Measurements from ENCODE around the gene RBM33. TPM values are rescaled to one million over a fixed set of nuclear protein-coding genes. Genes with fewer than 3 reads are reported as not detected.

The RBM33 gene
- total and polyA plus RNA-seq, 2 of the 13 experiments (the other 11 are each of a cell fraction or from before 2014, with no cell fraction given) = 12.4 to 28.9 TPM

GRCh38 chr7:155809947-155810769, 165.7 kb downstream of the RBM33 start (continued):
- TF ChIP-seq ZBTB39 (CRISPR knock-in tag; IDR thresholded peaks at IDR 0.05) = no peak
- peak; percentile 40; the same call in 1 of the 2 replicates for TF ChIP-seq MTA1 (CRISPR knock-in tag; IDR thresholded peaks at IDR 0.05; ENCODE audit: borderline replicate concordance)
- TF ChIP-seq ARHGAP35 (CRISPR knock-in tag; IDR thresholded peaks at IDR 0.05; ENCODE audit: borderline replicate concordance) = no peak
- TF ChIP-seq PLRG1 (conservative IDR thresholded peaks at IDR 0.05) = no peak
- TF ChIP-seq MTF2 (CRISPR knock-in tag; IDR thresholded peaks at IDR 0.05; ENCODE audit: borderline replicate concordance) = 0 out of 2 replicates have a peak, but pooled peaks have one; percentile 63
- no peak for TF ChIP-seq KLF13 (CRISPR knock-in tag; IDR thresholded peaks at IDR 0.05)
- TF ChIP-seq ATM (IDR thresholded peaks at IDR 0.05; ENCODE audit: borderline replicate concordance) = no peak
- peak; percentile 22; the same call in 1 of the 2 replicates for TF ChIP-seq ZBTB14 (CRISPR knock-in tag; IDR thresholded peaks at IDR 0.05)
- TF ChIP-seq HDAC2 (CRISPR knock-in tag; IDR thresholded peaks at IDR 0.05) = no peak
- no peak for TF ChIP-seq ATF2 (CRISPR knock-in tag; IDR thresholded peaks at IDR 0.05)
- TF ChIP-seq ARNTL (CRISPR knock-in tag; IDR thresholded peaks at IDR 0.05) = no peak
- TF ChIP-seq ARID4A (CRISPR knock-in tag; IDR thresholded peaks at IDR 0.05; ENCODE audit: borderline replicate concordance) = 0 out of 2 replicates have a peak, but pooled peaks have one; percentile 5
- TF ChIP-seq PAXIP1 (CRISPR knock-in tag; conservative IDR thresholded peaks at IDR 0.05) = no peak
